ENCODE results near the gene ASB3. TPM values are rescaled to one million over a fixed set of nuclear protein-coding genes. Genes with fewer than 3 reads are reported as not detected.

The ASB3 gene
- total and polyA plus RNA-seq, 2 donors (not counting 3 experiments of a cell fraction or from before 2014, with no cell fraction given), result 20.3 to 20.5 TPM

GRCh38 chr2:53690876-53691275 is 95.9 kb downstream of the ASB3 start:
- dilution Hi-C loops (cut with MboI; ENCODE audit: extremely low pct_ligation_motif_present, low sequenced_read_pairs) (no loop called here), intact Hi-C loops (cut with micrococcal nuclease) (no loop called here)
- no peak overlapping the region for H2AFZ ChIP-seq (ENCODE audit: low read depth, low read length)
- no peaks in the 10 kb centered on the region for H3K9me1 ChIP-seq (replicated peaks; ENCODE audit: control insufficient read depth, extremely low read depth, insufficient read depth, low read length)
- BruUV-seq (replicated peaks), result no TSS peak
- no peaks in the 10 kb centered on the region for H3K79me2 ChIP-seq (ENCODE audit: control insufficient read depth, insufficient read depth, low read length)
- H3K9ac ChIP-seq (replicated peaks; ENCODE audit: extremely low read depth, insufficient read depth, low read length), result no peak overlapping the region
- no peak for FAIRE-seq
- no peak for TF ChIP-seq GATA2 (IDR thresholded peaks at IDR 0.05; ENCODE audit: insufficient read depth, insufficient read length, low read depth, low read length)
- TF ChIP-seq MAX (IDR thresholded peaks at IDR 0.05; ENCODE audit: insufficient read depth, insufficient read length), result no peak
- no peak for TF ChIP-seq EZH2 (IDR thresholded peaks at IDR 0.05; ENCODE audit: borderline replicate concordance, low read depth, low read length, severe bottlenecking)
- TF ChIP-seq FOS (IDR thresholded peaks at IDR 0.05; ENCODE audit: borderline replicate concordance, insufficient read depth, low read length), result no peak
- TF ChIP-seq MYC (IDR thresholded peaks at IDR 0.05; ENCODE audit: low read depth, low read length), result no peak
- no peak for TF ChIP-seq CTCF (IDR thresholded peaks at IDR 0.05; ENCODE audit: extremely low read depth in 1 of 2, insufficient read depth in 1 of 2, low read depth in 1 of 2, low read length in 2 of 2)
- no peak for TF ChIP-seq JUN (IDR thresholded peaks at IDR 0.05; ENCODE audit: borderline replicate concordance, insufficient read depth, insufficient read length, low read depth)
- TF ChIP-seq POLR2A (IDR thresholded peaks at IDR 0.05; ENCODE audit: low read depth, low read length), result no peak
- TF ChIP-seq POLR2AphosphoS5 (IDR thresholded peaks at IDR 0.05; ENCODE audit: insufficient read depth, low read depth, low read length), result no peak
- DNase-seq (ENCODE audit: low read depth, low spot score), result no peak
- H3K4me1 ChIP-seq (ENCODE audit: control insufficient read depth, extremely low read depth, insufficient read depth, low read length), result no peaks in the 10 kb centered on the region
- no peaks in the 10 kb centered on the region for H3K36me3 ChIP-seq (ENCODE audit: control insufficient read depth in 2 of 2, extremely low read depth in 1 of 2, insufficient read depth in 2 of 2, low read length in 2 of 2)
- H3K4me2 ChIP-seq (ENCODE audit: insufficient read depth, low read length), result no peak overlapping the region
- no peaks in the 10 kb centered on the region for H3K27me3 ChIP-seq (ENCODE audit: control insufficient read depth in 2 of 2, insufficient read depth in 2 of 2, low read length in 2 of 2)
- no peak overlapping the region for H3K4me3 ChIP-seq (replicated peaks in 1 of 3; ENCODE audit: insufficient read depth in 1 of 3, low read depth in 1 of 3, low read length in 3 of 3)
- no peaks in the 10 kb centered on the region for H4K20me1 ChIP-seq (replicated peaks; ENCODE audit: control insufficient read depth, extremely low read depth, insufficient read depth, low read length)
- no peak overlapping the region for H3K27ac ChIP-seq (ENCODE audit: insufficient read depth, low read depth, low read length)
- ChIA-PET POLR2A (no interaction called here), CTCF (no interaction called here)
- no peaks in the 10 kb centered on the region for H3K9me3 ChIP-seq (replicated peaks; ENCODE audit: control insufficient read depth, insufficient read depth, low read length)

Data from endothelial cell of umbilical vein (primary cell).